Uterus (tissue), 2 donors: Measurements from ENCODE around the gene FAM117A.
A peak's percentile ranks its signal among the peaks of the same experiment; 100 is the strongest.

ENCODE experiments used
- CTCF ChIP-seq, 4 experiments: fragments of 200-600 bp in 2 of 4; fragments of 450-650 bp in 2 of 4; sonication (generic) in 2 of 4; IDR thresholded peaks; one replicate each; pipeline ENCODE4 v1.5.1; 2016 to 2019; ENCODE audit warnings: antibody characterized with exemption in 4 of 4, mild to moderate bottlenecking in 2 of 4, moderate library complexity in 1 of 4
- POLR2A ChIP-seq, 2 donors: fragments of 450-650 bp; IDR thresholded peaks; one replicate each; pipeline ENCODE4 v1.6.1; 2016; ENCODE audit warnings: antibody characterized with exemption in 2 of 2, mild to moderate bottlenecking in 1 of 2, moderate library complexity in 1 of 2

GRCh38 chr17:49763735-49764558, at the start of gene FAM117A:
- TF ChIP-seq CTCF (IDR thresholded peaks at IDR 0.05) (peak in 1 of 4 experiments; percentile 6), POLR2A (IDR thresholded peaks at IDR 0.05) (peak; percentile 68 to 72)
